ENCODE measurements around the gene CHAD.

Gene CHAD

GRCh38 chr17:50468304-50469207 is at the start of gene CHAD:
Gene CHAD (minus strand): TSS chr17:50468880. CDS start chr17:50468813, 67 bp downstream.
- Histone ChIP-seq H3K27ac (ENCODE audit: low read depth, low read length) (no peak within 1 kb of the TSS), H4K20me1 (ENCODE audit: low read depth, low read length) (no peaks in the 10 kb centered on the region), H3K27me3 (ENCODE audit: low read length) (no peaks in the 10 kb centered on the region), H3K4me2 (ENCODE audit: low read depth, low read length, poor library complexity, severe bottlenecking) (no peak within 1 kb of the TSS), H3K4me3 (ENCODE audit: insufficient read depth, low read length, poor library complexity, severe bottlenecking) (no peak within 1 kb of the TSS), H3K9me3 (ENCODE audit: insufficient read depth, low read length) (no peaks in the 10 kb centered on the region), H3K9ac (ENCODE audit: low read length) (no peak within 1 kb of the TSS), H2AFZ (ENCODE audit: low read depth, low read length, severe bottlenecking) (no peak within 1 kb of the TSS), H3K79me2 (ENCODE audit: insufficient read depth, low read length) (no peaks in the 10 kb centered on the region), H3F3A (ENCODE audit: insufficient read depth) (no peaks in the 10 kb centered on the region), H3K36me3 (ENCODE audit: low read length) (no peaks in the 10 kb centered on the region), H3K9me2 (replicated peaks; ENCODE audit: insufficient read depth, low read length) (no peaks in the 10 kb centered on the region)
- TF ChIP-seq CTCF (IDR thresholded peaks at IDR 0.05; ENCODE audit: insufficient read depth, low read length, poor library complexity, severe bottlenecking) (no peak), EZH2phosphoT487 (conservative IDR thresholded peaks at IDR 0.05; ENCODE audit: low read length) (no peak)

- no peak overlapping the region for H3K9ac ChIP-seq (ENCODE audit: low read length)
- H3K27ac ChIP-seq (ENCODE audit: low read depth, low read length) = no peak overlapping the region
- no peaks in the 10 kb centered on the region for H4K20me1 ChIP-seq (ENCODE audit: low read depth, low read length)
- H2AFZ ChIP-seq (ENCODE audit: low read depth, low read length, severe bottlenecking) = no peak overlapping the region
- H3F3A ChIP-seq (ENCODE audit: insufficient read depth) = no peaks in the 10 kb centered on the region
- H3K36me3 ChIP-seq (ENCODE audit: low read length) = no peaks in the 10 kb centered on the region
- no peaks in the 10 kb centered on the region for H3K9me3 ChIP-seq (ENCODE audit: insufficient read depth, low read length)
- H3K4me3 ChIP-seq (ENCODE audit: insufficient read depth, low read length, poor library complexity, severe bottlenecking) = no peak overlapping the region
- H3K79me2 ChIP-seq (ENCODE audit: insufficient read depth, low read length) = no peaks in the 10 kb centered on the region
- H3K9me2 ChIP-seq (replicated peaks; ENCODE audit: insufficient read depth, low read length) = no peaks in the 10 kb centered on the region
- H3K4me2 ChIP-seq (ENCODE audit: low read depth, low read length, poor library complexity, severe bottlenecking) = no peak overlapping the region
- H3K27me3 ChIP-seq (ENCODE audit: low read length) = no peaks in the 10 kb centered on the region
- no peak for TF ChIP-seq CTCF (IDR thresholded peaks at IDR 0.05; ENCODE audit: insufficient read depth, low read length, poor library complexity, severe bottlenecking)
- no peak for TF ChIP-seq EZH2phosphoT487 (conservative IDR thresholded peaks at IDR 0.05; ENCODE audit: low read length)
Observed at GRCh38 chr17:50517504-50518383, 49.1 kb upstream of the CHAD start.

GRCh38 chr17:50517011-50517410 is 48.3 kb upstream of the CHAD start:
- Histone ChIP-seq H3K79me2 (ENCODE audit: insufficient read depth, low read length) (no peaks in the 10 kb centered on the region), H3K27me3 (ENCODE audit: low read length) (no peaks in the 10 kb centered on the region), H3K9me2 (replicated peaks; ENCODE audit: insufficient read depth, low read length) (no peaks in the 10 kb centered on the region), H3K9ac (ENCODE audit: low read length) (no peak overlapping the region), H3K36me3 (ENCODE audit: low read length) (no peaks in the 10 kb centered on the region), H3K27ac (ENCODE audit: low read depth, low read length) (no peak overlapping the region), H3K4me2 (ENCODE audit: low read depth, low read length, poor library complexity, severe bottlenecking) (no peak overlapping the region), H2AFZ (ENCODE audit: low read depth, low read length, severe bottlenecking) (no peak overlapping the region), H3K9me3 (ENCODE audit: insufficient read depth, low read length) (no peaks in the 10 kb centered on the region), H3K4me3 (ENCODE audit: insufficient read depth, low read length, poor library complexity, severe bottlenecking) (no peak overlapping the region), H4K20me1 (ENCODE audit: low read depth, low read length) (no peaks in the 10 kb centered on the region), H3F3A (ENCODE audit: insufficient read depth) (no peaks in the 10 kb centered on the region)
- TF ChIP-seq CTCF (IDR thresholded peaks at IDR 0.05; ENCODE audit: insufficient read depth, low read length, poor library complexity, severe bottlenecking) (no peak), EZH2phosphoT487 (conservative IDR thresholded peaks at IDR 0.05; ENCODE audit: low read length) (no peak)

Measured in SU-DHL-6 (cell line).